K562 (cell line): ENCODE data around the gene HEPACAM. TPM values are rescaled to one million over a fixed set of nuclear protein-coding genes. Genes with fewer than 3 reads are reported as not detected.

Source experiments
- DEAF1 ChIP-seq: fragments of 450-650 bp; formaldehyde crosslinking; IDR thresholded peaks from 2 replicates; pipeline ENCODE4 v1.4.0; 2020; ENCODE audit warnings: mild to moderate bottlenecking, moderate library complexity
- DMBX1 ChIP-seq: fragments of 250-450 bp; sonication (Bioruptor Pico); IDR thresholded peaks from 2 replicates; pipeline ENCODE4 v1.8.0; 2022; ENCODE audit warnings: inconsistent platforms, mild to moderate bottlenecking, moderate library complexity, borderline replicate concordance
- DNMT1 ChIP-seq: fragments of 450-650 bp; IDR thresholded peaks from 2 replicates; pipeline ENCODE4 v1.6.1; 2016; ENCODE audit warnings: antibody characterized with exemption, mild to moderate bottlenecking
- ELF1 ChIP-seq: fragments of 200-800 bp; sonication (Bioruptor generic); IDR thresholded peaks from 2 replicates; pipeline ENCODE4 v1.6.1; 2016; ENCODE audit warnings: missing genetic modification characterization, missing compliant biosample characterization
- ERF ChIP-seq: fragments of 450-650 bp; formaldehyde crosslinking; IDR thresholded peaks from 2 replicates; pipeline ENCODE4 v1.4.0; 2020; ENCODE audit warnings: mild to moderate bottlenecking, mixed read lengths
- FIP1L1 ChIP-seq: fragments of 200-400 bp; formaldehyde crosslinking; IDR thresholded peaks from 2 replicates; pipeline ENCODE4 v1.6.1; 2018; ENCODE audit warnings: mild to moderate bottlenecking, low read depth, low read length; ENCODE audit not compliant: poor library complexity, severe bottlenecking
- HLTF ChIP-seq: fragments of 450-650 bp; IDR thresholded peaks from 2 replicates; pipeline ENCODE4 v1.6.1; 2016
- HMGN3 ChIP-seq: IDR thresholded peaks from 2 replicates; pipeline ENCODE4 v1.6.1; 2011; ENCODE audit warnings: borderline replicate concordance, low read depth, mild to moderate bottlenecking, mixed read lengths, low read length; ENCODE audit not compliant: insufficient read length; ENCODE audit errors: extremely low read depth
- KAT8 ChIP-seq: fragments of 450-650 bp; IDR thresholded peaks from 2 replicates; pipeline ENCODE4 v1.6.1; 2016; ENCODE audit warnings: low read depth, mild to moderate bottlenecking
- MEIS2 ChIP-seq: fragments of 450-650 bp; IDR thresholded peaks from 2 replicates; pipeline ENCODE4 v1.6.1; 2014; ENCODE audit warnings: mild to moderate bottlenecking; ENCODE audit not compliant: partially characterized antibody
- MTA1 ChIP-seq: fragments of 450-650 bp; IDR thresholded peaks from 2 replicates; pipeline ENCODE4 v1.6.1; 2017; ENCODE audit warnings: borderline replicate concordance
- NFE2L1 ChIP-seq: fragments of 450-650 bp; IDR thresholded peaks from 2 replicates; pipeline ENCODE4 v1.6.1; 2016; ENCODE audit warnings: missing genetic modification characterization, low read depth, mild to moderate bottlenecking, missing compliant biosample characterization, moderate library complexity, borderline replicate concordance
- PHF21A ChIP-seq: fragments of 450-650 bp; IDR thresholded peaks from 2 replicates; pipeline ENCODE4 v1.6.1; 2017; ENCODE audit warnings: low read depth, borderline replicate concordance
- SMARCA4 ChIP-seq: fragments of 450-650 bp; IDR thresholded peaks from 2 replicates; pipeline ENCODE4 v1.6.1; 2016
- SRF ChIP-seq, 2 experiments: fragments of 250-450, 450-650 bp in 1 of 2; sonication (Bioruptor Pico) in 1 of 2; sonication (generic) in 1 of 2; formaldehyde crosslinking; IDR thresholded peaks; 2 replicates each; pipeline versions ENCODE4 v1.5.0 to v1.5.1; 2020 to 2022; ENCODE audit warnings: mild to moderate bottlenecking in 1 of 2, missing genetic modification reagents in 1 of 2
- TARDBP ChIP-seq: fragments of 450-650 bp; IDR thresholded peaks from 2 replicates; pipeline ENCODE4 v1.6.1; 2016
- TBP ChIP-seq: optimal IDR thresholded peaks from 2 replicates; pipeline ENCODE3; 2011; ENCODE audit warnings: low read depth, low read length, improper control_type of control experiment
- ZBTB12 ChIP-seq: fragments of 250-450 bp; sonication (Bioruptor Pico); IDR thresholded peaks from 2 replicates; pipeline ENCODE4 v1.4.0; 2020
- ZFX ChIP-seq: sonication (generic); formaldehyde crosslinking; IDR thresholded peaks from 2 replicates; pipeline ENCODE4 v1.8.0; 2022; ENCODE audit warnings: mild to moderate bottlenecking, missing genetic modification reagents, moderate library complexity
- ZNF232 ChIP-seq: sonication (generic); formaldehyde crosslinking; IDR thresholded peaks from 2 replicates; pipeline ENCODE4 v1.8.0; 2022; ENCODE audit warnings: mild to moderate bottlenecking, missing genetic modification reagents
- ZNF263 ChIP-seq: sonication (generic); formaldehyde crosslinking; IDR thresholded peaks from 2 replicates; pipeline ENCODE4 v1.8.0; 2022; ENCODE audit warnings: mild to moderate bottlenecking, missing genetic modification reagents, borderline replicate concordance
- ZNF395 ChIP-seq: fragments of 200-800 bp; sonication (Bioruptor generic); IDR thresholded peaks from 2 replicates; pipeline ENCODE4 v1.6.1; 2017; ENCODE audit warnings: missing genetic modification characterization, missing compliant biosample characterization
- ZNF449 ChIP-seq: fragments of 250-450 bp; sonication (Bioruptor Pico); IDR thresholded peaks from 2 replicates; pipeline ENCODE4 v1.8.0; 2022; ENCODE audit warnings: moderate library complexity, mild to moderate bottlenecking, inconsistent platforms
- polyA plus RNA-seq, 8 experiments: library from polyadenylated mRNA; depleted of rRNA in 4 of 8; stranded (reverse) in 5 of 8; unstranded in 3 of 8; fragments of >200 nt; fragmentation: Nextera tagmentation in 2 of 8; fragmentation: Illumina TruSeq in 1 of 8; extraction: Ambion mirVana in 2 of 8; extraction: Trizol in 1 of 8; gene quantifications; 2 replicates each; pipeline versions ENCODE4 v1.2.1 to v1.2.3, GENCODE V29; 2011 to 2014; ENCODE audit warnings: inconsistent platforms in 1 of 8, missing spikeins in 1 of 8
- total RNA-seq, 7 experiments: library from RNA; depleted of rRNA in 6 of 7; stranded (reverse); fragments of >200 nt in 6 of 7; fragmentation: Illumina TruSeq in 2 of 7; extraction: Trizol in 2 of 7; gene quantifications; 2 replicates each; pipeline versions ENCODE4 v1.2.1 to v1.2.3, GENCODE V29; 2011 to 2021; ENCODE audit warnings: low replicate concordance in 1 of 7

The HEPACAM gene
- total and polyA plus RNA-seq, 9 of the 15 experiments (the other 6 are each of a cell fraction or from before 2014, with no cell fraction given), result not detected

- TF ChIP-seq HMGN3 (peak; percentile 37), ZNF449 (CRISPR knock-in tag) (no peak), ZNF232 (CRISPR knock-in tag) (no peak), NFE2L1 (tag) (no peak), PHF21A (no peak), DNMT1 (no peak), ZFX (CRISPR knock-in tag) (peak; percentile 80), DMBX1 (CRISPR knock-in tag) (no peak), ZNF263 (CRISPR knock-in tag) (no peak), ERF (peak; percentile 24; the same call in 1 of the 2 replicates), KAT8 (0 out of 2 replicates have a peak, but pooled peaks have one; percentile 36), SRF (CRISPR knock-in tag; IDR thresholded peaks at IDR 0.05) (peak in 1 of 2 experiments; percentile 36; a peak in 1 of 4 replicates), ZNF395 (CRISPR knock-in tag) (peak; percentile 59; the same call in 1 of the 2 replicates), MTA1 (peak; percentile 52; the same call in 1 of the 2 replicates), ZBTB12 (peak; percentile 80), MEIS2 (no peak), TBP (peak; percentile 76), ELF1 (tag) (peak; percentile 51; the same call in 1 of the 2 replicates), FIP1L1 (no peak), SMARCA4 (peak; percentile 58; the same call in 1 of the 2 replicates), TARDBP (no peak), HLTF (peak; percentile 89; the same call in 1 of the 2 replicates), DEAF1 (CRISPR knock-in tag) (no peak)
Observed at GRCh38 chr11:124953753-124954589, 18.1 kb upstream of the HEPACAM start, which contains the start of gene CCDC15 (continued).
